Suppressor macrophage (primary cell): Measurements from ENCODE around the gene CRLF1.
A peak's percentile ranks its signal among the peaks of the same experiment; 100 is the strongest.

Source experiments
- DNase-seq, 4 experiments: peaks; one replicate each; pipeline ENCODE4 v3.0.0-alpha.2; 2020 to 2022

Gene CRLF1

DNA sequence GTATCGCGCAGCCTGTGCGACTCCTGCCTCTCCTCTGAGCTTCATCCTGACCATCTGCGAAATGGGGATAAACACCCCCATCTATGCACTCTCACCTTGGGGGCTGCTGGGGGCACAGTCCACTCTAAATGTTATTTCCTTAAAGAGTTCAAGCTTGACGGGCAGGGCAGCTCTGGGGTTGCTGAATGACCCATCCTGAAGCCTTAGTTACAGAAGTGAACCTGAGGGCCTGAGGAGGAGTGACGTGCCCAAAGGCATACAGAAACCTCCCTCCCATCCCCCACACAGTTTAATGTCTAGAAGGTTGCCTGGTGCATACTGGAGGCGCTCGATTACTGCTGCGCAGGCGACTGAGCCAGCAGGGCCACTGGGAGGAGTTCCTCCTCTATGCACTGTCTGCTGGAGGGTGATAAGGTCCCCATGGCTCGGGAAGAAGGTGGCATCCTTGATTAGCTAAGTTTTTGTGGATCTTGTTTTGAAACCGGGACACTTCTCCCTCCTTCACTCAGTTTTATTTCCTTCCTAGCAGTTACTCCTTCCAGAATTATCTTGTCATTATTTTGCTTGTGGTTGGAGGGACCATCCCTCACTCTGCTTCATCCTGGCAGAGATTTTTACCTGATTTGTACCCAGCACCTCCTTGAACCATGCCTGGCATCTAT, 62.7 kb downstream of the CRLF1 start:
- DNase-seq: peak; percentile 85 to 94 (median 90)
